Esophagus muscularis mucosa (tissue), 4 donors: ENCODE measurements around the gene ANKRD29.

ENCODE experiments used
- EP300 ChIP-seq: sonication (generic); formaldehyde crosslinking; IDR thresholded peaks from one replicate; pipeline ENCODE4 v1.6.1; 2017; ENCODE audit warnings: antibody characterized with exemption
- POLR2A ChIP-seq: fragments of 450-650 bp; IDR thresholded peaks from one replicate; pipeline ENCODE4 v1.6.1; 2017; ENCODE audit warnings: antibody characterized with exemption, moderate library complexity, mild to moderate bottlenecking, low read depth
- POLR2AphosphoS5 ChIP-seq, 2 donors: sonication (generic); formaldehyde crosslinking; IDR thresholded peaks; one replicate each; pipeline ENCODE4 v1.6.1; 2017; ENCODE audit warnings: antibody characterized with exemption in 2 of 2
- TF ChIP-seq, protein P1 (sequence below), 3 experiments: fragments of 200-600 bp in 2 of 3; fragments of 450-650 bp in 1 of 3; sonication (generic) in 2 of 3; IDR thresholded peaks; one replicate each; pipeline ENCODE4 v1.5.1; 2017 to 2019; ENCODE audit warnings: antibody characterized with exemption in 3 of 3, mild to moderate bottlenecking in 2 of 3, moderate library complexity in 1 of 3

DNA sequence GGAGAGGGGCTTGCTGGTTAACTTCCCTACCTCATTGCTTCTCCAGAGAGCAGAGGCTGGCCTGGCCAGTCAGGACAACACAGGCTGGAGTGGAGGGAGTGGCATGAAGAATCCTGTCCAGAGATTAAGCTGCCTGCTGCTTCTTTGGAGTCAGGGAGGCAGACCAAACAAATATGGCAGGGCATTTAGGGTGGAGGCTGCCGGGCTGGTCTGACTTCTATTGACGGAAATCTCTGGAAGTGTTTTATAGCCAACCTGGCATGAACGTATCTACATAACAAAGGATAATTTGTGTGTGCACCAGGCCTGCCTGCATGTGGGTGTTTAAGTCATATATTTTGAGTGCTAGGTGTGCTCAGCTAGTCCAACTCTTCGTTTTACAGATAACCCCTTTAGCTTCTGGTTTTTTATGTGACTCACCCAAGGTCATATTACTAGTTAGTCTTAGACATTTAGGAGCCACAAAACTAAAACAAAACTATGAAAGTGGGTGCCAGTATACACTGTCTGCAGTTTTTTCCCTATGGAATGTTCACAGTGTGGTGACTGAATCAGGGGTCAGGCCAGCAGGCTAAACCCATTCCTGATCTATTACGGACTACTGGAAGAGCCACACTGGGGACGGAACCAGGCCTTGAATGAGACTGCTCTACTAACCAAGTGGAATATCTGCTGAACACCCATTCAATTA is 81.9 kb downstream of the ANKRD29 start:
- TF ChIP-seq, protein P1, sequence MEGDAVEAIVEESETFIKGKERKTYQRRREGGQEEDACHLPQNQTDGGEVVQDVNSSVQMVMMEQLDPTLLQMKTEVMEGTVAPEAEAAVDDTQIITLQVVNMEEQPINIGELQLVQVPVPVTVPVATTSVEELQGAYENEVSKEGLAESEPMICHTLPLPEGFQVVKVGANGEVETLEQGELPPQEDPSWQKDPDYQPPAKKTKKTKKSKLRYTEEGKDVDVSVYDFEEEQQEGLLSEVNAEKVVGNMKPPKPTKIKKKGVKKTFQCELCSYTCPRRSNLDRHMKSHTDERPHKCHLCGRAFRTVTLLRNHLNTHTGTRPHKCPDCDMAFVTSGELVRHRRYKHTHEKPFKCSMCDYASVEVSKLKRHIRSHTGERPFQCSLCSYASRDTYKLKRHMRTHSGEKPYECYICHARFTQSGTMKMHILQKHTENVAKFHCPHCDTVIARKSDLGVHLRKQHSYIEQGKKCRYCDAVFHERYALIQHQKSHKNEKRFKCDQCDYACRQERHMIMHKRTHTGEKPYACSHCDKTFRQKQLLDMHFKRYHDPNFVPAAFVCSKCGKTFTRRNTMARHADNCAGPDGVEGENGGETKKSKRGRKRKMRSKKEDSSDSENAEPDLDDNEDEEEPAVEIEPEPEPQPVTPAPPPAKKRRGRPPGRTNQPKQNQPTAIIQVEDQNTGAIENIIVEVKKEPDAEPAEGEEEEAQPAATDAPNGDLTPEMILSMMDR (IDR thresholded peaks at IDR 0.05) = no peak
- no peak for TF ChIP-seq POLR2A
- no peak for TF ChIP-seq POLR2AphosphoS5 (IDR thresholded peaks at IDR 0.05)
- TF ChIP-seq EP300 = no peak
